Left ventricle myocardium inferior (tissue), 1 donor: ENCODE results near the gene RAI1. TPM values are rescaled to one million over a fixed set of nuclear protein-coding genes. Genes with fewer than 3 reads are reported as not detected.

Source experiments
- DNase-seq: peaks from one replicate; pipeline ENCODE4 v3.0.0-alpha.2; 2020
- H3K27ac ChIP-seq: fragments of 200-600 bp; replicated peaks from 2 replicates; pipeline ENCODE4 v1.8.0; 2021
- H3K27me3 ChIP-seq: fragments of 200-600 bp; 2 replicates; pipeline ENCODE4 v1.8.0; 2021; ENCODE audit warnings: low read depth
- H3K36me3 ChIP-seq: fragments of 200-600 bp; 2 replicates; pipeline ENCODE4 v1.8.0; 2021
- H3K4me1 ChIP-seq: fragments of 200-600 bp; 2 replicates; pipeline ENCODE4 v1.8.0; 2021
- H3K4me3 ChIP-seq: fragments of 200-600 bp; 2 replicates; pipeline ENCODE4 v1.8.0; 2021; ENCODE audit warnings: mild to moderate bottlenecking, moderate library complexity
- H3K9me3 ChIP-seq: fragments of 200-600 bp; replicated peaks from 2 replicates; pipeline ENCODE4 v1.8.0; 2021
- CTCF ChIP-seq: fragments of 200-600 bp; IDR thresholded peaks from 2 replicates; pipeline ENCODE4 v1.8.0; 2021; ENCODE audit warnings: antibody characterized with exemption, mild to moderate bottlenecking, borderline replicate concordance
- intact Hi-C: fragments of 100-400 bp; cut with micrococcal nuclease; formaldehyde crosslinking; loops from one replicate; pipeline ENCODE4 v1.11.0; 2022
- total RNA-seq: library from RNA; stranded (reverse); fragmentation: NEBNext Ultra II Directional; extraction: Animal tissue kit (Norgen Biotek cat#: 25700); gene quantifications from one replicate; pipeline ENCODE4 v1.2.1, GENCODE V29; 2021
- donor health status: DM: no; HTN: yes; CAD: no; lungs with severe emphysema.

RAI1 gene
- total RNA-seq, 1 donor from 2014 or later: 22.5 TPM

GRCh38 chr17:17836818-17837379, 155.6 kb downstream of the RAI1 start, which contains the start of gene SREBF1:
SREBF1 (minus strand) TSS chr17:17836986; CDS start chr17:17836817, 169 bp downstream.
- intact Hi-C loops: no loop called here
- TF ChIP-seq CTCF: no peak
- Histone ChIP-seq H3K9me3 (no peaks in the 10 kb centered on the region), H3K27me3 (no peaks in the 10 kb centered on the region), H3K4me3 (peak within 1 kb of the TSS; percentile 89), H3K27ac (peak within 1 kb of the TSS; percentile 100), H3K36me3 (no peaks in the 10 kb centered on the region), H3K4me1 (peaks cover 85% of the 10 kb centered on the region)
- peak; percentile 69 for DNase-seq

GRCh38 chr17:17837380-17837821, 156.1 kb downstream of the RAI1 start:
- intact Hi-C loops: no loop called here
- H3K9me3 ChIP-seq: no peaks in the 10 kb centered on the region
- peak; percentile 26 for TF ChIP-seq CTCF
- H3K4me1 ChIP-seq: peaks cover 85% of the 10 kb centered on the region
- DNase-seq: no peak
- peak overlapping the region; percentile 100 for H3K27ac ChIP-seq
- no peaks in the 10 kb centered on the region for H3K36me3 ChIP-seq
- peak overlapping the region; percentile 89 for H3K4me3 ChIP-seq
- no peaks in the 10 kb centered on the region for H3K27me3 ChIP-seq

- Histone ChIP-seq H3K9me3 (no peaks in the 10 kb centered on the region), H3K4me1 (peaks cover 94% of the 10 kb centered on the region), H3K36me3 (no peaks in the 10 kb centered on the region), H3K27me3 (no peaks in the 10 kb centered on the region), H3K27ac (peak overlapping the region; percentile 100), H3K4me3 (peak overlapping the region; percentile 89)
- DNase-seq: peak; percentile 74
- TF ChIP-seq CTCF: no peak
- intact Hi-C loops: no loop called here
Observed at GRCh38 chr17:17837966-17838962, 157.0 kb downstream of the RAI1 start.

GRCh38 chr17:17839791-17840707, 158.8 kb downstream of the RAI1 start:
- H3K36me3 ChIP-seq: no peaks in the 10 kb centered on the region
- peak; percentile 90 for DNase-seq
- intact Hi-C loops: no loop called here
- peaks cover 85% of the 10 kb centered on the region for H3K4me1 ChIP-seq
- H3K27ac ChIP-seq: peak overlapping the region; percentile 100
- H3K9me3 ChIP-seq: no peaks in the 10 kb centered on the region
- no peak for TF ChIP-seq CTCF
- peak overlapping the region; percentile 62 for H3K4me3 ChIP-seq
- H3K27me3 ChIP-seq: no peaks in the 10 kb centered on the region
